NCI-H510A treated with DMSO at 0.1 percent for 48 hours (cell line): ENCODE data around the gene VWF.
"Not testable (repeated sequence)": the region's sequence is repeated elsewhere in the genome, so short reads cannot be mapped to it uniquely, and the experiment has no call there.

ENCODE experiments used
- DNase-seq: peaks from one replicate; lab custom pipeline; 2025; lab: John Stamatoyannopoulos, UW

VWF gene

DNA sequence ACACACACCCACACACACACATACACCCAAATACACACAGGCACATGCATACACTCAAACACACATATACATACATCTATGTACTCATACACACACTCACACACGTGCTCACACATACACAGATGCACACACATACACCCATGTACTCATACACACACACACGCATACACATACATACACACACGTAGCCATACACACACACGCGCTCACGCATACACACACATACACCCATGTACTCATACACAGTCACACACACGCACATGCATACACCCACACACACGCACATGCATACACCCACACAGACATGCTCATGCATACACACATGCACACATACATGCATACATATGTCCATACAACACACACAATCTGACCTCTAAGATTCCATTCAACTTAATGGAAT, 91.7 kb downstream of the VWF start:
- DNase-seq, result no peak

DNA sequence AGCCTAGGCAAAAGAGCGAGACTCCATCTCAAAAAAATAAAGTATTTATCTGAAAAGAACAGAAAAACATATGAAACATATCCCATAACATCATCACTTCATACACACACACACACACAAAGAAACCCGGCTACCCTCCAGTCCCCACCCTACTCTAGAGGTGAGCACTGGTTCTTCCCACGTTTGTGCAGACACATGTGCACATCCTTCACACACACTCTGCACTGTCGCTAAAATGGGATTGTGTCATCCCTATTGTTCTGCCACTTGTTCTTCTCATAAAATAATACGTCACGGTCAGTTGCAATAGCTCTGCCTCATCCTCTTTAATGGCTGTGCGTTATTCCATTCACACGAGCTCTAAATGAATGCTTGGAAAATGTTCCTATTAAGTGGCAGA, 93.5 kb downstream of the VWF start:
- DNase-seq, result no peak

- no peak for DNase-seq
These were observed 94.4 kb downstream of the VWF start for GRCh38 chr12:6030081-6030480.

- no peak for DNase-seq
These were observed 95.1 kb downstream of the VWF start for GRCh38 chr12:6029401-6029800.

DNA sequence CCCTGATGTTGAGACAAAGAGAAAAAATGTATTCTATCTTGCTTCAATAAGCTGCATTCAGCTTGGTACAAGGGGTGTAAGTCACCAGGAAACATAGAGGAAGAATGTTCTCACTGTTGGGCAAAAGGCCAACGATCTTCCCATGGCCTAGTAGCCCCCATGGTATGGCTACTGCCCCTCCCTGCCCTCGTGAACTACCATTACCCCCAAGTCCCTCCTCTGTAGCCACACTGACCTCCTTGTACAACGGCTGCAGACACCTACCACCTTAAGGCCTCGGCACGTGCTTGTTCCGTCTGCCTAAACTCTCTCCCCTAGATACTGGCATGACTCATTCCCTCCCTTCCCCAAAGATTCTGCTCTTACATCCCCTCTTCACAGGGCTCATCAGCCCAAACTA, 97.5 kb downstream of the VWF start:
- no peak for DNase-seq

- DNase-seq, result not testable (repeated sequence)
These were observed 98.7 kb downstream of the VWF start for GRCh38 chr12:6025703-6026298.

- DNase-seq, result not testable (repeated sequence)
These were observed 100.4 kb downstream of the VWF start for GRCh38 chr12:6024066-6024465.

DNA sequence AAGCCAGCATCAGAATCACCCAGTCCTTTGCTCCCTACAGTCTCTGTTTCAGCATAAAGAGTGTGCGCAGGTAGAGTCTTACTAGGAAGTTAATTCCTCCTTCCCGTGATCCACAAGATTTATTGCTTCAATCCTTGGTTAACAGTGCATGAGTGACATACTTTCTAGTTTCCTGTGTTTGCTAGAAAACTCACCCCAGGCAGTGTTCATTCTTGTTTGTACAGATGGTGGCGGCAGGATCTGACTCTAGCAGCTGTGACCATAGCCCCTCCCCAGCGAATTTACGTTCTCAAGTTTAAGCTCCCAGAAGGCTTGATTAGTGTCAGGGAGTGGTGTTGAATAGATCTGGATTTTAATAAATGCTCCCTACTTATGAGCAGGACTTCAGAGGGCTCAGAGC, 103.5 kb downstream of the VWF start:
- DNase-seq, result no peak

DNA sequence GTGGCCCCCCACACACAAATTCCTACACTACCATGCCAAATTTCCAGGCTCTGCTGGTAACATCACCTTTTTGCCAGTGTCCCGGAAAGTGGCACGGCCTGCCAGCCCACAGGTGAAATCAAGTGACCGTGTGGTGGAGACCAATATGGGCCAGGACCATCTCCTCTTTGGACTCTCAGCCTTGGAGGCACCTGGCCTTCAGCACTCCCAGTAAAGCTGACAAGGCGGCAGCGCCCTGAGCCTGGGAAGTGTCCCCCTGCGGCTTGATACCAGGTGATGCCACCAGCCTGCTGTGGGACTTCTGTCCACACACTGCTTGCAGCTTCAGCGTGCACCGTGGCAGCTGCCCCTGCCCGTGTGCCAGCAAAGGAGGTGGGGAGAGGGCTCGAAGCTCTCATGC, 104.0 kb downstream of the VWF start:
- not testable (repeated sequence) for DNase-seq

DNA sequence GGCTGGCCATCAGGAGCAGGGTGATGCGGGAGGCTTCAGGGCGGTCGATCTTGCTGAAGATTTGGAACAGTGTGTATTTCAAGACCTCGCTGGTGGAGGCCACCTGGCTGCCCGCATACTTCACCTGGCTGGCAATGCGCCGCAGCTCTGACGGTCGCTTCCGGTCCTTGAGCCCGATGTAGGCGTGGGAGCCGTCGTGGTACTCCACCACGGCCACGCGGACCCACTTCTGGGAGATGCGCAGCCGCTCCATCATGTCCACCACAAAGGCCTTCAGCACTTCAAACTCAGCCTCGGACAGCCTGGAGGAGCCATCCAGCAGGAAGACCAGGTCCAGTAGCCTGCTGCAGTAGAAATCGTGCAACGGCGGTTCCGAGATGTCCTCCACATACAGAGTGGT, 105.2 kb downstream of the VWF start:
- DNase-seq, result not testable (repeated sequence)

GRCh38 chr12:6018265-6018664, 106.2 kb downstream of the VWF start:
- DNase-seq, result no peak

GRCh38 chr12:6016756-6017155, 107.7 kb downstream of the VWF start:
- DNase-seq, result no peak

DNA sequence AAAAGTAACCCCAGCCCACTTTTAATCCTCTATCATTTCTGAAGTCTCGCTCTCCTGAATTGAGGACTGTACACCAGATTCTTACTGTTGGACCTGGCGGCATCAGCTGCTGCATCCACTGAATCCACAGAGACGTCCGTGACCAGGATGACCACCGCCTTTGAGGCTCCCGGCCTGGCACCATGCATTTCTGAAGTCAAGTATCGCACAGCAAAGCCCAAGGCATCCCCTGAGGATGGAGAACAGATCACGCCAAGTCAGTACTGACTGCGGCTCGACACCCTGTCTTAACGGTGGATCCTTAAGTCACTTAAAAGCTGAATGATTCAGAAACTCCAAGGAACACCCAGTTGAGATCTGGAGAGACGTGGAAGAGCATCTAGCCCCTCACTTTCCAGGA, 108.5 kb downstream of the VWF start:
- DNase-seq, result not testable (repeated sequence)

DNA sequence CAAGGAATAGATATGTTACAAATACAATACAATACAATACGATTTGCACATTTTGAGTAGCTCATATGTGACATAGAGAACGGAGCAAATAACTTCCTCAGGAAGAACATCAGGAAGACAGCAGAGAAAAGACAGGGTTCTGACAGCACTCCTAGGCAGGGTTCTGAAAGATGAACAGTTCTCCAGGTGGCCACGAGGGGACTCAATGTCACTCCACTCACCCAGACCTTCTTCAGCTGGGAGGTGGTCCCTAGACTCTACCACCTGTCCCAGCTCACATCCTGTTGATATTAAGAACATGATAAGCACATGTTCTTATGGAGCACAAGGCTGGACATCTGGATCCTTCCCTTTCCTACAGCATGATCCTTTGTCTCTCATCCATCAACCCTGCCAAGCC, 109.2 kb downstream of the VWF start:
- not testable (repeated sequence) for DNase-seq

- DNase-seq, result not testable (repeated sequence)
These were observed 113.7 kb downstream of the VWF start for GRCh38 chr12:6010631-6011350.

- no peak for DNase-seq
These were observed 127.2 kb downstream of the VWF start for GRCh38 chr12:5997260-5997659.

GRCh38 chr12:5996459-5996858, 128.0 kb downstream of the VWF start:
- DNase-seq, result no peak

- no peak for DNase-seq
These were observed 134.8 kb downstream of the VWF start for GRCh38 chr12:5989621-5990020.

DNA sequence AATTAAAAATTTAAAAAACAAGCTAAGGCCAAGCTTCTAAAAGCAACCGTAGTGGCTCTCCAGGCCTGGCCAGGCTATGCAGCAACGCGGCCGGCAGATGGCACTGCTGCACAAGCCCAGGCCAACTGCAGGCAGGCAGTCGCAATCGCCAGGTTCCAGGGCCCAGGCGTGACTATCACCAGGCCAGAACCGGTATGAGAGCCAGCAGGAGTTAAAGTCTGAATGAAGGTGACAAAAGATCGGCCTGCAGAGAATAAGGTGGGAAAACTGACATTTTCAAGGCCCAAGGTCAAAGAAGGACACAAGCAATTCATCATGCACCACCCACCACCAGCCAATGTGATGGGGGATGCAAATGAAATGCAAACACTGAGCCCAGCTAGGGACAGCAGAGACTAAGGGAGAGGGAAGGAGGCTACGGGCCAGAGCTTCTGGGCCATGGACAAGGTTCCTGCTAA, 135.8 kb downstream of the VWF start:
- peak; percentile 56 for DNase-seq

DNA sequence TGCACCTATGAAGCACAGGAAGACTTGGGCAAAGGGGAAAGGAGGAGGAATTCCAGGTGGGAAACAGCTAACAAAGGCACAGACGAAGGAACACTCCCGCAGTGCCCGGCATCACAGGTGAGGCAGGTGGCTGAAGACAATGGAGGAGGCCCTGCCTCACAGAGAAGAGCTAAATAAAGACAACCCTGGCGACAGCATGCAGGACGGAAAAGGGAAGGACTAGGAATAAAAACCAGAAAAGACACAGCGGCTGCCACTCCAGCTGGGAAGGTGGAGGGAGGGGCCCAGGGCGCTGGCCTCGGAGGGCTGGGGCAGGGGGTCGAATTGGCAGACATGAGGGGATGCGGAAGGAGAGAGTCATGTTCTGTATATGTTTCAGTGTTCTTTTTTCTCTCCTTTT, 136.4 kb downstream of the VWF start:
- DNase-seq, result no peak

DNA sequence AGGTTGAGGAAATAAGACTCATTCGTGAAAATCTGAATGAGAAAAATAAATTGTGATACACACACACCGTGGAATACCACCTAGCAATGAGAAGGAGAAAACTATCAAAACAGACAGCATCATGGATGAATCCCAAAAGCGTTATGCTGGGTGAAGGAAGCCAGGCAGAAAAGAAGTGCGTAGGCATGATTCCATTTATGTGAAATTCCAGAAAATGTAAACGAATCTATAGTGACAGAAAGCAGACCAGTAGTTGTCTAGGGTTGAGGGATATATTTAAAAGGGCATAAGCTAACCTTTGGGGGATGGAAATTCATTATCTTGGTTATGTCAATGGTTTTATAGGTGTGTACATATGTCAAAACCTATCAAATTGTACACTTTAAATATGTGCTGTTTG, 136.9 kb downstream of the VWF start:
- DNase-seq, result no peak

DNA sequence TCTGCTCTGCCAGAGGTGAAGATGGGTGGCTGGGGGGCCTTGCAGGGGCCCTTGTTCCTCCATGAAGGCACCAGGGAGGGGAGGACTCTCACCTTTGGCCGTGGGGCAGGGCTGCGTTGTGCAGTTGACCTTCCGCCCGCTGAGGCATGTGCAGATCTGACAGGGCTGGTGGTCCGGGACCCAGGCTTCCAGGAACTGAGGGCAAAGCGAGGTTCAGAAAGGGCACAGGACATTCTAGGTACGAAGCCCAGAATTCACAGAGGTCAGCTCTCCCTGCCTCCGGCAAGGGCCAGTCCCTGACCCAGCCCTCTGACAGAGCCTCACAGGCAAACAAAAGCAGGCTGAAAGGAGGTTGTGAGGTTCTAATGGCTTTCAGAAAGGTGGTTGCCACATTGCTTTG, 139.0 kb downstream of the VWF start:
- no peak for DNase-seq

DNA sequence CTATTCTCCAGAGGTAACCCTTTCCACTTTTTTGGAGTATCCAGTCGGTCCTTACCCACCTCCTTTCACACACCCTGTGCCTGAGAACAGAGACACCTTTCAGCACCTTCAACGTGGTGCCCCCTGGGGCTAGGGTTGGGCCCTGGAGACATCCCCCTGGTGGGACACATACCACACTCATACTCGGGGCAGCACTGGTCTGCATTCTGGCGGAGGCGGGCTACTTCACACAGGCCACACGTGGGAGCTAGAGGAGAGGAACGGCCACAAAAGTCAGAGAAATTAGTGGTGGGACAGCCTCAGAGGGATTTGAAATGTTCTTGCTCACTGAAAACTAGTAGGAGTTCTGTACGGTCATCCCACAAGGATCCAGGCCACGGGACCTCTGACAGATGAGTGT, 139.6 kb downstream of the VWF start:
- DNase-seq, result no peak

DNA sequence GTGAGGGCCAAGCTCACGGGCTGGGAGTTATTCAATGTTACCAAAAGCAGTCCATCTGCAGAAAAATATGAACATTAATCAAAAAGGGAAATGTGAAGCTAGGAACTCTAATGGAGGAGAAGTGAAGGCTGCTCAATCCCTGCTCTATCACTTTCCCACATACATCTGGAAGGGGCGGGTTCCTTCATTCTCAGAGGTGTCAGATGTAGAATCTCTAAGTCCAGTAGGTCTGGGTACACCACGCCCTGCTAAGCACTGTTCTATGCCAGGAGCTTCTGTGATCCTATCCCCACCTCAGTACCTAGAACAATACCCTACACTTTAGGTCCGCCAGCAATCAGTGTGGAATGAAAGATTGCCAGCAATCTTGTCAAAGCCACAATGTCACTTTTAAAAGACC, 142.4 kb downstream of the VWF start:
- DNase-seq, result no peak
